Measurements from ENCODE around the gene CHSY1.

The CHSY1 gene

DNA sequence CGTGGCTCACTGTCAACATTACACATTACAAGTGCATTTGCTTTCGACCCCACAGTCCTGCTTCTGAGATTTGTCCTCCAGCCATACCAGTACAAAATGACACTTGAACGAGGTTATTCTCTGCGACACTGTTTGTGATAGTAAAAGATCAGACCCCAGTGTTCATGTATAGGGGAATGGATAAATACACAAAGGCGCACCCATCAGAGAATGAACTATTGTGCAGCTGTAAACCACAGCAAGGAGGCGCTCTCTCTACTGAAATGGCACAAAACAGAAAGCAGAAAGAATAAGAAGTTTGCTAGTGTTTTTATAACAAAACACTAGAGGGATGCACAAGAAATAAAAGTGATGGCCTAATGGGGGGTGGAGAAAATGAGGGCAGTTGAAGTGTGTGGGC lies 4.9 kb upstream of the CHSY1 start:
- no peak overlapping the region for H3K4me3 ChIP-seq (ENCODE audit: low read depth, low read length)
- DNase-seq (ENCODE audit: low read depth), result no peak
- TF ChIP-seq, protein P1, sequence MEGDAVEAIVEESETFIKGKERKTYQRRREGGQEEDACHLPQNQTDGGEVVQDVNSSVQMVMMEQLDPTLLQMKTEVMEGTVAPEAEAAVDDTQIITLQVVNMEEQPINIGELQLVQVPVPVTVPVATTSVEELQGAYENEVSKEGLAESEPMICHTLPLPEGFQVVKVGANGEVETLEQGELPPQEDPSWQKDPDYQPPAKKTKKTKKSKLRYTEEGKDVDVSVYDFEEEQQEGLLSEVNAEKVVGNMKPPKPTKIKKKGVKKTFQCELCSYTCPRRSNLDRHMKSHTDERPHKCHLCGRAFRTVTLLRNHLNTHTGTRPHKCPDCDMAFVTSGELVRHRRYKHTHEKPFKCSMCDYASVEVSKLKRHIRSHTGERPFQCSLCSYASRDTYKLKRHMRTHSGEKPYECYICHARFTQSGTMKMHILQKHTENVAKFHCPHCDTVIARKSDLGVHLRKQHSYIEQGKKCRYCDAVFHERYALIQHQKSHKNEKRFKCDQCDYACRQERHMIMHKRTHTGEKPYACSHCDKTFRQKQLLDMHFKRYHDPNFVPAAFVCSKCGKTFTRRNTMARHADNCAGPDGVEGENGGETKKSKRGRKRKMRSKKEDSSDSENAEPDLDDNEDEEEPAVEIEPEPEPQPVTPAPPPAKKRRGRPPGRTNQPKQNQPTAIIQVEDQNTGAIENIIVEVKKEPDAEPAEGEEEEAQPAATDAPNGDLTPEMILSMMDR (IDR thresholded peaks at IDR 0.05; ENCODE audit: control insufficient read depth, extremely low read depth, insufficient read depth), result peak; percentile 27; the same call in 1 of the 2 replicates

DNA sequence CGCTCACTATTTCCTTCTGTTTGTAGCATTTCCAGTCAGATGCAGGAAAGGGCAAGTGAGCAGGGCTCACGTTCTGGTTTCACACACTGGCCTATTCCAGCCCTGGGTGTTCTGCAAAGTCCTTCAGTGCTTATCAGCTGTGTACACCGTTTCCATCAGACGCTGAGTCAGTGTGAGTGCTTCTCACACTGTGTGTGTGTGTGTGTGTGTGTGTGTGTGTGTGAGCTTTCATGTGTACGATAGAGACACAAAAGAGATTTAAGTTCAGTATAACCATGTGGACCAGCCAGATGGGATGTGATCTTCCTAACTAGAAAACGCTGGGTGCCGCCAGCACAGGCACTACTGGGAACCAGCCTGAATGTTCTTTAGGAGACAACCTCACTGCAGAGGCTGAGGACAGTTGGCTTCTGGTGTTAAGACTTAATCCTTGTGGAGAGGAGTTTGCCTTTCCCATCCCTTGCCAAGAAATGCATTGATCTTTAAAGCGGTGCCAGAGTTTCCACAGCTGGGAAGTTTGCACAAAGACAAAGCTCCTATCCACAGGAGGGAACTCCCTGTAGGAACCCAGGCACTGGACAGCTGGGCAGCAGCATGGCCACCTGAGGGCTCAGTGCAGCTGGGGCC lies 3.9 kb upstream of the CHSY1 start:
- no peak overlapping the region for H3K4me3 ChIP-seq (ENCODE audit: low read depth, low read length)
- no peak for DNase-seq (ENCODE audit: low read depth)
- TF ChIP-seq, protein P1 (IDR thresholded peaks at IDR 0.05; ENCODE audit: control insufficient read depth, extremely low read depth, insufficient read depth), result no peak

DNA sequence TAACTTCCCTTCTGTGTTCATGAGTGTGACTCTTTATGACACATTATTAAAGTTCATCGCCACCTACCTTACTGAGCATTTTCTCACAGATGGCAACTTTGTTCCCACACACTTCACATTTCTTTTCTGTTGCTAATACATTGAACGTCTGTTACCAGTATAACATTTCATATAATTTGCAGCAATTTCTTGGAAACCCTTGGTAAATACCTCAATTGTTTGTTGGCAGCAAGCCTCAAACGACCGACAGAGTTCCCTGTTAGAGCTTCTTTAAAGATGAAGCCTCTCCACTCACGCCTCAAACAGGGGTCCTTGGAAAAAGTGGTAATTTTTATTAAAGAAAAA lies 3.2 kb upstream of the CHSY1 start:
- no peak for DNase-seq (ENCODE audit: low read depth)
- TF ChIP-seq, protein P1 (IDR thresholded peaks at IDR 0.05; ENCODE audit: control insufficient read depth, extremely low read depth, insufficient read depth), result no peak
- H3K4me3 ChIP-seq (ENCODE audit: low read depth, low read length), result no peak overlapping the region

DNA sequence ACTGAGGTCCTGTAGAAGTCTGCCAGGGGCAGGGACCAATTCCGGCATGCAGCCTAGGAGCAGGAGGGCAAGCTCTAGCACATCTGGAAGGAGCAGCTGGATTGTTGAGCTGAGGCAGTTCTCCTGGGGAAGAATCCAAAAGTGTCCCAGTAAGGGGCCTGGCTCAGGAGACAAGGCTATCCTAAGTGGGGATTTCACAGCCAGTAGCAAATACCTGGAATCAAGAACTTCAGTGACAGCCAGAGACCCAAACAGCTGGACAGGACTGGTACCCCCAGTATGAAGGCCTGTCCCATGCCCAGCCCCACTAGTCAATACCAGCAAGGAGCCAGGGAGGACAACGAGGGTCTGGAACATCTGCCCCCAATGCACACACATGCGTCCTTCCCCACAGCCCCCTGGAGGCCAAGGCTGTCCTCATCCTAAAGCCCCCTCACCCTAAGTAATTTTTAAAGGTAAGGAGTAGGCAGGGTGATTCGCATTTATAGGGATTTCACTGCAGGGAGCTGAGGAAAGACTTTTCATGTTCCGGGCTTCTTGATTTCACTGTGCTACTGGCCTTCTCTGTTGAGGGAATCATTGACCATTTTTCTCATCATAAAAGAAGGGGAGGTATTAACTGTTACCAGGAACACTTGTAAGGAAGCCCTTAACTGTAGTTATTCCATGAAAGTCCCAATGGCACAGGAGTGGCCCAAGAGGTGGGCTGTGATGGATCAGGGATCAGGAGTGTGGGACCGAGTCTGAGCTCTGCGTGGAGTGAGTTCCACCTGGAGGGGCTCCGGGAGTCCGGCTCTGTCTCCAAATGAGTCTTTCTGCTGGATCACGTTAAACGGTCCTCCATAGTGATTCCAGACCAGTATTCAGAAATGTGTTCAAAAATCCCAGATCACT lies 2.6 kb upstream of the CHSY1 start:
- TF ChIP-seq, protein P1 (IDR thresholded peaks at IDR 0.05; ENCODE audit: control insufficient read depth, extremely low read depth, insufficient read depth), result no peak
- H3K4me3 ChIP-seq (ENCODE audit: low read depth, low read length), result no peak overlapping the region
- DNase-seq (ENCODE audit: low read depth), result no peak

DNA sequence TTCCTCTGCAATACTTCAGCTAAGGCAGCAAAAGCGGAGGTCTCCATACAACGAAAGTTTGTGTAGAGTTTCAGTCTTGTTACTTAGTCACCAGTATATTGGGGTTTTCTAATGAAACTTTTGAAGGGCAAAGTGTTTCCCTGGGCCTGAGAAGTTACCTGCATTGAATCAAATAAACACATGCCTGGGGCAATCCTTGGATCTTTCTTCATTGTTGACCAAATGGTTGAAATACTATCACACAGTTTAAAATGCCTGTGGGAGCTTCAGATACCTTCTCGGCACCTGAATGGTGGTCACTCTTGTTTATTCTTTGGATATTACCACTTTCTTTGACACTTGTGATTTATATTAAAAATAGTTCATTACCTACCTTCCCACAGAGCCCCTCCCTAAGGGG lies 988 bp upstream of the CHSY1 start:
- TF ChIP-seq, protein P1 (IDR thresholded peaks at IDR 0.05; ENCODE audit: control insufficient read depth, extremely low read depth, insufficient read depth), result no peak
- DNase-seq (ENCODE audit: low read depth), result no peak
- H3K4me3 ChIP-seq (ENCODE audit: low read depth, low read length), result peak overlapping the region; percentile 72

DNA sequence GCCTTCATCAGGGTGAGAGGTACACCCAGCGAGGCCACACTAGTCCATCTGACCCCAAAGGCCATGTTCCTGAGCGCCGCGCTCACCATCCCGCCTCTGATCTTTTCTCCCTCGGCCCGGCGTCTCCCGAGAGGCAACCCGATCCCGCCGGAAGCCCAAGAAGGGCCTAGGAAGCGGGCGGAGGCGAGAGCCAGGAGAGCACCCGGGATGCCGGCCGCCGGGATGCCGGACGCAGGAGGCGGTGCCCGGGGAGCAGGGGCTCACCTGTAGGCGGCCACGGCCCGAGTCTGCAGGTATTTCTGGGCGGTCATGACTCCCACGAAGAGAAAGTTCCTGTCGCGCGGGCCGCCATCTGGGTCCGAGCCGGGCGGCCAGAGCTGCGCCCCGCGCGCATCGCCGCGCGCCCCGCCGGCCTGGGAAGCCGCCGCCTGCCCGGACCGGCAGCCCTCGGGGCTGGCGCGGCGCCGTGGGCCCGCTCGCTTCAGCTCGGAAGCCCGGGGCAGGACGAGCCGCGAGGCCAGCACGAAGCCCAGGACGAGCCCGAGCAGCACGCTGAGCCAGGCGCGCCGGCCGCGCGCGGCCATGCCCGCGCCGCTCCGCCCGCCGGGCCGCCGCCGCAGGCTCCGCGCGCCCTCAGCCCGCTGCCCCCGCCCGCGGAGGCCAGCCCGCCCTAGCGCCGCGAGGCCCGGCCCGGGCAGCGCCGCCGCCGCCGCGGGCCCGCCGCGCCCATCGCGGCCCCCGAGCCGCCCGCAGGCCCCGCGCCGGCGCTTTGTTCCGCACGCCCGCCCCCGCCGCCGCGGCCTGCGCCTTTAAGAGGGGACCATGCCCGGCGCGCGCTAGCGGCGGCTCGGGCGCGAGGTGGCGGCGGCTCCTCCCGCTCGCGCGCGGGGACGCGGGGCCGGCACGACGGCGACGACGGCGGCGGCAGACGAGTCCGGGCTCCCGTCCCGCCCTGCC lies 697 bp downstream of the CHSY1 start:
- no peak for DNase-seq (ENCODE audit: low read depth)
- peak overlapping the region; percentile 77 for H3K4me3 ChIP-seq (ENCODE audit: low read depth, low read length)
- TF ChIP-seq, protein P1 (IDR thresholded peaks at IDR 0.05; ENCODE audit: control insufficient read depth, extremely low read depth, insufficient read depth), result no peak
